HepG2 (cell line): Measurements from ENCODE around the gene PPP1R7. TPM values are rescaled to one million over a fixed set of nuclear protein-coding genes. Genes with fewer than 3 reads are reported as not detected.
A peak's percentile ranks its signal among the peaks of the same experiment; 100 is the strongest.

Source experiments
- BCL6 ChIP-seq: IDR thresholded peaks from 2 replicates; pipeline ENCODE4 v1.6.1; 2016; ENCODE audit warnings: missing genetic modification reagents, missing compliant biosample characterization
- EHMT2 ChIP-seq: fragments of 200-600 bp; sonication (generic); IDR thresholded peaks from 2 replicates; pipeline ENCODE4 v1.7.0; 2017; ENCODE audit warnings: antibody characterized with exemption, low read depth, low read length, borderline replicate concordance
- NKX3-1 ChIP-seq: sonication (generic); formaldehyde crosslinking; IDR thresholded peaks from 2 replicates; pipeline ENCODE4 v1.5.0; 2020; ENCODE audit warnings: missing genetic modification reagents
- RFXAP ChIP-seq: sonication (generic); formaldehyde crosslinking; IDR thresholded peaks from 2 replicates; pipeline ENCODE4 v1.4.0; 2020; ENCODE audit warnings: missing genetic modification reagents, borderline replicate concordance
- TEAD3 ChIP-seq: optimal IDR thresholded peaks from 2 replicates; pipeline ENCODE3; 2016; ENCODE audit warnings: borderline replicate concordance
- ZNF12 ChIP-seq: sonication (generic); formaldehyde crosslinking; IDR thresholded peaks from 2 replicates; pipeline ENCODE4 v1.5.0; 2020; ENCODE audit warnings: missing genetic modification reagents
- ZNF143 ChIP-seq: sonication (generic); formaldehyde crosslinking; IDR thresholded peaks from 2 replicates; pipeline ENCODE4 v1.4.0; 2020; ENCODE audit warnings: missing genetic modification reagents
- ZNF816 ChIP-seq: sonication (generic); formaldehyde crosslinking; IDR thresholded peaks from 2 replicates; pipeline ENCODE4 v1.8.0; 2022; ENCODE audit warnings: missing genetic modification reagents, mild to moderate bottlenecking, borderline replicate concordance
- ZNF839 ChIP-seq: sonication (generic); formaldehyde crosslinking; IDR thresholded peaks from 2 replicates; pipeline ENCODE4 v1.4.0; 2020; ENCODE audit warnings: missing genetic modification reagents, mild to moderate bottlenecking, borderline replicate concordance
- polyA plus RNA-seq, 8 experiments: library from polyadenylated mRNA; depleted of rRNA in 3 of 8; stranded (reverse) in 7 of 8; unstranded in 1 of 8; fragments of >200 nt; fragmentation: Illumina TruSeq in 4 of 8; extraction: Trizol in 4 of 8; gene quantifications; 2 replicates each; pipeline versions ENCODE4 v1.2.1 to v1.2.3, GENCODE V29; 2011 to 2016; ENCODE audit warnings: low read depth in 4 of 8, missing spikeins in 1 of 8, mixed read lengths in 1 of 8; ENCODE audit not compliant: insufficient read depth in 1 of 8
- total RNA-seq, 5 experiments: library from RNA; depleted of rRNA; stranded (reverse); fragments of >200 nt; fragmentation: Illumina TruSeq; extraction: Trizol; gene quantifications; 2 replicates each; pipeline ENCODE4 v1.2.3, GENCODE V29; 2016; ENCODE audit warnings: low read depth in 1 of 5
- TF ChIP-seq, protein P1 (sequence below): sonication (generic); formaldehyde crosslinking; IDR thresholded peaks from 2 replicates; pipeline ENCODE4 v1.4.0; 2020; ENCODE audit warnings: missing genetic modification reagents, borderline replicate concordance
- TF ChIP-seq, protein P2 (sequence below): sonication (generic); formaldehyde crosslinking; IDR thresholded peaks from 2 replicates; pipeline ENCODE4 v1.4.0; 2020; ENCODE audit warnings: missing genetic modification reagents
- TF ChIP-seq, protein P3 (sequence below): sonication (generic); formaldehyde crosslinking; IDR thresholded peaks from 2 replicates; pipeline ENCODE4 v1.5.1; 2020; ENCODE audit warnings: mild to moderate bottlenecking, moderate library complexity, missing genetic modification reagents
- TF ChIP-seq, protein P4 (sequence below): IDR thresholded peaks from 2 replicates; pipeline ENCODE4 v1.6.1; 2016; ENCODE audit warnings: control low read depth
- TF ChIP-seq, protein P5 (sequence below): sonication (generic); formaldehyde crosslinking; IDR thresholded peaks from 2 replicates; pipeline ENCODE4 v1.4.0; 2020; ENCODE audit warnings: missing genetic modification reagents, borderline replicate concordance
- TF ChIP-seq, protein P6 (sequence below): sonication (generic); formaldehyde crosslinking; IDR thresholded peaks from 2 replicates; pipeline ENCODE4 v1.4.0; 2020; ENCODE audit warnings: missing genetic modification reagents

PPP1R7 gene
- total and polyA plus RNA-seq, 2 of the 13 experiments (the other 11 are each of a cell fraction or from before 2014, with no cell fraction given), result 33.3 to 67.9 TPM

DNA sequence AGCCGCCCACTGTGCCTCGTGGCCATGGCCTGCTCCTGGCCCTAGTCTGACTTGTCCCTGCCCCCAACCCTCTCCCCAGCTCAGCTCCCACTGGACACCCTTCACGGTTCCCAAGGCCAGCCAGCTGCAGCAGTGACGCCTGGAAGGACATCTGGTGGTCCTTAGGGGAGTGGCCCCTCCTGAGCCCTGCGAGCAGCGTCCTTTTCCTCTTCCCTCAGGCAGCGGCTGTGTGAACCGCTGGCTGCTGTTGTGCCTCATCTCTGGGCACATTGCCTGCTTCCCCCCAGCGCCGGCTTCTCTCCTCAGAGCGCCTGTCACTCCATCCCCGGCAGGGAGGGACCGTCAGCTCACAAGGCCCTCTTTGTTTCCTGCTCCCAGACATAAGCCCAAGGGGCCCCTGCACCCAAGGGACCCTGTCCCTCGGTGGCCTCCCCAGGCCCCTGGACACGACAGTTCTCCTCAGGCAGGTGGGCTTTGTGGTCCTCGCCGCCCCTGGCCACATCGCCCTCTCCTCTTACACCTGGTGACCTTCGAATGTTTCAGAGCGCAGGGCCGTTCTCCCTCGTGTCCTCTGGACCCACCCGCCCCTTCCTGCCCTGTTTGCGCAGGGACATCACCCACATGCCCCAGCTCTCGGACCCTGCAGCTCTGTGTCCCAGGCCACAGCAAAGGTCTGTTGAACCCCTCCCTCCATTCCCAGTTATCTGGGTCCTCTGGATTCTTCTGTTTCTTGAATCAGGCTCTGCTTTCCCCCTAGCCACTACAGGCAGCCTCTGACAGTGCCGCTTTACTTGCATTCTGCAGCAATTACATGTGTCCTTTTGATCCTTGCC, 74.0 kb downstream of the PPP1R7 start (continued):
- TF ChIP-seq, protein P1, sequence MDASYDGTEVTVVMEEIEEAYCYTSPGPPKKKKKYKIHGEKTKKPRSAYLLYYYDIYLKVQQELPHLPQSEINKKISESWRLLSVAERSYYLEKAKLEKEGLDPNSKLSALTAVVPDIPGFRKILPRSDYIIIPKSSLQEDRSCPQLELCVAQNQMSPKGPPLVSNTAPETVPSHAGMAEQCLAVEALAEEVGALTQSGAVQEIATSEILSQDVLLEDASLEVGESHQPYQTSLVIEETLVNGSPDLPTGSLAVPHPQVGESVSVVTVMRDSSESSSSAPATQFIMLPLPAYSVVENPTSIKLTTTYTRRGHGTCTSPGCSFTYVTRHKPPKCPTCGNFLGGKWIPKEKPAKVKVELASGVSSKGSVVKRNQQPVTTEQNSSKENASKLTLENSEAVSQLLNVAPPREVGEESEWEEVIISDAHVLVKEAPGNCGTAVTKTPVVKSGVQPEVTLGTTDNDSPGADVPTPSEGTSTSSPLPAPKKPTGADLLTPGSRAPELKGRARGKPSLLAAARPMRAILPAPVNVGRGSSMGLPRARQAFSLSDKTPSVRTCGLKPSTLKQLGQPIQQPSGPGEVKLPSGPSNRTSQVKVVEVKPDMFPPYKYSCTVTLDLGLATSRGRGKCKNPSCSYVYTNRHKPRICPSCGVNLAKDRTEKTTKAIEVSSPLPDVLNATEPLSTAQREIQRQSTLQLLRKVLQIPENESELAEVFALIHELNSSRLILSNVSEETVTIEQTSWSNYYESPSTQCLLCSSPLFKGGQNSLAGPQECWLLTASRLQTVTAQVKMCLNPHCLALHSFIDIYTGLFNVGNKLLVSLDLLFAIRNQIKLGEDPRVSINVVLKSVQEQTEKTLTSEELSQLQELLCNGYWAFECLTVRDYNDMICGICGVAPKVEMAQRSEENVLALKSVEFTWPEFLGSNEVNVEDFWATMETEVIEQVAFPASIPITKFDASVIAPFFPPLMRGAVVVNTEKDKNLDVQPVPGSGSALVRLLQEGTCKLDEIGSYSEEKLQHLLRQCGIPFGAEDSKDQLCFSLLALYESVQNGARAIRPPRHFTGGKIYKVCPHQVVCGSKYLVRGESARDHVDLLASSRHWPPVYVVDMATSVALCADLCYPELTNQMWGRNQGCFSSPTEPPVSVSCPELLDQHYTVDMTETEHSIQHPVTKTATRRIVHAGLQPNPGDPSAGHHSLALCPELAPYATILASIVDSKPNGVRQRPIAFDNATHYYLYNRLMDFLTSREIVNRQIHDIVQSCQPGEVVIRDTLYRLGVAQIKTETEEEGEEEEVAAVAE (CRISPR knock-in tag), result 0 out of 2 replicates have a peak, but pooled peaks have one; percentile 31
- 0 out of 2 replicates have a peak, but pooled peaks have one; percentile 19 for TF ChIP-seq ZNF839
- peak; percentile 37 for TF ChIP-seq TEAD3 (CRISPR knock-in tag)
- peak; percentile 81; the same call in 1 of the 2 replicates for TF ChIP-seq RFXAP (CRISPR knock-in tag)
- TF ChIP-seq, protein P2, sequence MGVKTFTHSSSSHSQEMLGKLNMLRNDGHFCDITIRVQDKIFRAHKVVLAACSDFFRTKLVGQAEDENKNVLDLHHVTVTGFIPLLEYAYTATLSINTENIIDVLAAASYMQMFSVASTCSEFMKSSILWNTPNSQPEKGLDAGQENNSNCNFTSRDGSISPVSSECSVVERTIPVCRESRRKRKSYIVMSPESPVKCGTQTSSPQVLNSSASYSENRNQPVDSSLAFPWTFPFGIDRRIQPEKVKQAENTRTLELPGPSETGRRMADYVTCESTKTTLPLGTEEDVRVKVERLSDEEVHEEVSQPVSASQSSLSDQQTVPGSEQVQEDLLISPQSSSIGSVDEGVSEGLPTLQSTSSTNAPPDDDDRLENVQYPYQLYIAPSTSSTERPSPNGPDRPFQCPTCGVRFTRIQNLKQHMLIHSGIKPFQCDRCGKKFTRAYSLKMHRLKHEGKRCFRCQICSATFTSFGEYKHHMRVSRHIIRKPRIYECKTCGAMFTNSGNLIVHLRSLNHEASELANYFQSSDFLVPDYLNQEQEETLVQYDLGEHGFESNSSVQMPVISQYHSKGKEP (CRISPR knock-in tag), result no peak; the same call in 1 of the 2 replicates
- TF ChIP-seq ZNF12 (CRISPR knock-in tag), result peak; percentile 73; the same call in 1 of the 2 replicates
- no peak for TF ChIP-seq ZNF143 (CRISPR knock-in tag)
- TF ChIP-seq, protein P3, sequence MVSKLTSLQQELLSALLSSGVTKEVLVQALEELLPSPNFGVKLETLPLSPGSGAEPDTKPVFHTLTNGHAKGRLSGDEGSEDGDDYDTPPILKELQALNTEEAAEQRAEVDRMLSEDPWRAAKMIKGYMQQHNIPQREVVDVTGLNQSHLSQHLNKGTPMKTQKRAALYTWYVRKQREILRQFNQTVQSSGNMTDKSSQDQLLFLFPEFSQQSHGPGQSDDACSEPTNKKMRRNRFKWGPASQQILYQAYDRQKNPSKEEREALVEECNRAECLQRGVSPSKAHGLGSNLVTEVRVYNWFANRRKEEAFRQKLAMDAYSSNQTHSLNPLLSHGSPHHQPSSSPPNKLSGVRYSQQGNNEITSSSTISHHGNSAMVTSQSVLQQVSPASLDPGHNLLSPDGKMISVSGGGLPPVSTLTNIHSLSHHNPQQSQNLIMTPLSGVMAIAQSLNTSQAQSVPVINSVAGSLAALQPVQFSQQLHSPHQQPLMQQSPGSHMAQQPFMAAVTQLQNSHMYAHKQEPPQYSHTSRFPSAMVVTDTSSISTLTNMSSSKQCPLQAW, result peak; percentile 82
- TF ChIP-seq, protein P4, sequence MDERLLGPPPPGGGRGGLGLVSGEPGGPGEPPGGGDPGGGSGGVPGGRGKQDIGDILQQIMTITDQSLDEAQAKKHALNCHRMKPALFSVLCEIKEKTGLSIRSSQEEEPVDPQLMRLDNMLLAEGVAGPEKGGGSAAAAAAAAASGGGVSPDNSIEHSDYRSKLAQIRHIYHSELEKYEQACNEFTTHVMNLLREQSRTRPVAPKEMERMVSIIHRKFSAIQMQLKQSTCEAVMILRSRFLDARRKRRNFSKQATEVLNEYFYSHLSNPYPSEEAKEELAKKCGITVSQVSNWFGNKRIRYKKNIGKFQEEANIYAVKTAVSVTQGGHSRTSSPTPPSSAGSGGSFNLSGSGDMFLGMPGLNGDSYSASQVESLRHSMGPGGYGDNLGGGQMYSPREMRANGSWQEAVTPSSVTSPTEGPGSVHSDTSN (CRISPR knock-in tag), result peak; percentile 72
- TF ChIP-seq BCL6 (CRISPR knock-in tag), result 0 out of 2 replicates have a peak, but pooled peaks have one; percentile 38
- TF ChIP-seq, protein P5, sequence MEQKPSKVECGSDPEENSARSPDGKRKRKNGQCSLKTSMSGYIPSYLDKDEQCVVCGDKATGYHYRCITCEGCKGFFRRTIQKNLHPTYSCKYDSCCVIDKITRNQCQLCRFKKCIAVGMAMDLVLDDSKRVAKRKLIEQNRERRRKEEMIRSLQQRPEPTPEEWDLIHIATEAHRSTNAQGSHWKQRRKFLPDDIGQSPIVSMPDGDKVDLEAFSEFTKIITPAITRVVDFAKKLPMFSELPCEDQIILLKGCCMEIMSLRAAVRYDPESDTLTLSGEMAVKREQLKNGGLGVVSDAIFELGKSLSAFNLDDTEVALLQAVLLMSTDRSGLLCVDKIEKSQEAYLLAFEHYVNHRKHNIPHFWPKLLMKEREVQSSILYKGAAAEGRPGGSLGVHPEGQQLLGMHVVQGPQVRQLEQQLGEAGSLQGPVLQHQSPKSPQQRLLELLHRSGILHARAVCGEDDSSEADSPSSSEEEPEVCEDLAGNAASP (CRISPR knock-in tag), result peak; percentile 54; the same call in 1 of the 2 replicates
- TF ChIP-seq, protein P6, sequence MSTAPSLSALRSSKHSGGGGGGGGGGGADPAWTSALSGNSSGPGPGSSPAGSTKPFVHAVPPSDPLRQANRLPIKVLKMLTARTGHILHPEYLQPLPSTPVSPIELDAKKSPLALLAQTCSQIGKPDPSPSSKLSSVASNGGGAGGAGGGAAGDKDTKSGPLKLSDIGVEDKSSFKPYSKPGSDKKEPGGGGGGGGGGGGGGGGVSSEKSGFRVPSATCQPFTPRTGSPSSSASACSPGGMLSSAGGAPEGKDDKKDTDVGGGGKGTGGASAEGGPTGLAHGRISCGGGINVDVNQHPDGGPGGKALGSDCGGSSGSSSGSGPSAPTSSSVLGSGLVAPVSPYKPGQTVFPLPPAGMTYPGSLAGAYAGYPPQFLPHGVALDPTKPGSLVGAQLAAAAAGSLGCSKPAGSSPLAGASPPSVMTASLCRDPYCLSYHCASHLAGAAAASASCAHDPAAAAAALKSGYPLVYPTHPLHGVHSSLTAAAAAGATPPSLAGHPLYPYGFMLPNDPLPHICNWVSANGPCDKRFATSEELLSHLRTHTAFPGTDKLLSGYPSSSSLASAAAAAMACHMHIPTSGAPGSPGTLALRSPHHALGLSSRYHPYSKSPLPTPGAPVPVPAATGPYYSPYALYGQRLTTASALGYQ, result peak; percentile 80; the same call in 1 of the 2 replicates
- TF ChIP-seq ZNF816 (CRISPR knock-in tag), result no peak
- no peak for TF ChIP-seq NKX3-1 (CRISPR knock-in tag)
- TF ChIP-seq EHMT2, result no peak
